ENCODE data around the gene NRXN2. TPM values are rescaled to one million over a fixed set of nuclear protein-coding genes. Genes with fewer than 3 reads are reported as not detected.

NRXN2 gene
- total and polyA plus RNA-seq, 2 of the 13 experiments (the other 11 are each of a cell fraction or from before 2014, with no cell fraction given), result not detected

GRCh38 chr11:64759722-64760719 is 37.0 kb upstream of the NRXN2 start, which contains the start of gene PYGM:
TSS of gene PYGM (minus strand) at chr11:64759974. CDS start at chr11:64759898, 76 bp downstream.
- Histone ChIP-seq H3K4me3 (replicated peaks in 1 of 3; ENCODE audit: insufficient read depth in 1 of 3, low read depth in 2 of 3, low read length in 3 of 3) (peak within 1 kb of the TSS in 1 of 3 experiments; percentile 37; a peak in 3 of 6 replicates), H3K9ac (ENCODE audit: insufficient read depth, low read depth, low read length) (no peak within 1 kb of the TSS), H4K20me1 (ENCODE audit: insufficient read depth, low read length) (peaks cover 29% of the 10 kb centered on the region), H2AFZ (ENCODE audit: low read length) (no peak within 1 kb of the TSS), H3K4me2 (ENCODE audit: low read depth, low read length) (peak within 1 kb of the TSS; percentile 59), H3K27ac (ENCODE audit: extremely low read length, insufficient read depth, low read length) (no peak within 1 kb of the TSS), H3K9me3 (ENCODE audit: low read length) (no peaks in the 10 kb centered on the region), H3K4me1 (ENCODE audit: insufficient read depth, low read length) (peaks cover 35% of the 10 kb centered on the region), H3K27me3 (ENCODE audit: control insufficient read depth in 1 of 2, insufficient read depth in 2 of 2, low read length in 2 of 2) (peaks cover 3 to 12% of the 10 kb centered on the region in 2 experiments; a peak in 3 of 5 replicates), H3K36me3 (replicated peaks in 1 of 2; ENCODE audit: control insufficient read depth in 1 of 2, insufficient read depth in 2 of 2, low read length in 2 of 2) (peaks cover 11 to 23% of the 10 kb centered on the region in 2 experiments), H3K79me2 (ENCODE audit: insufficient read depth, low read length) (no peaks in the 10 kb centered on the region)
- POLR2A ChIA-PET, result interaction anchor here (3.3 kb wide), 1 partner anchor 19 kb away, joined by 24 read pairs; the partner anchor contains the start of gene SF1
- no TSS peak for BruUV-seq (replicated peaks)
- intact Hi-C loops (cut with micrococcal nuclease; ENCODE audit: unreplicated experiment) (no loop called here), in situ Hi-C loops (cut with HindIII; ENCODE audit: extremely low pct_ligation_motif_present, low pct_unique_long_range_greater_than_20kb) (no loop called here)
- 44% methylated on average over 21 of the region's 24 CpGs for WGBS (ENCODE audit: low lambda C conversion rate)
- DNase-seq (ENCODE audit: low spot score) (no peak), ATAC-seq (peak; percentile 56), FAIRE-seq (no peak)
- CTCF ChIA-PET (ENCODE audit: low intra/inter-chr PET ratio, low total read pairs), result no interaction called here
- TF ChIP-seq SNAPC2 (CRISPR knock-in tag; IDR thresholded peaks at IDR 0.05) (no peak), AGO1 (IDR thresholded peaks at IDR 0.05; ENCODE audit: low read depth, low read length, poor library complexity, severe bottlenecking) (peak; percentile 91), ZNF558 (CRISPR knock-in tag; IDR thresholded peaks at IDR 0.05; ENCODE audit: borderline replicate concordance) (no peak), KDM6A (CRISPR knock-in tag; IDR thresholded peaks at IDR 0.05; ENCODE audit: low read depth) (no peak), TBL1XR1 (IDR thresholded peaks at IDR 0.05; ENCODE audit: borderline replicate concordance, low read length, partially characterized antibody) (peak; percentile 18), THAP8 (CRISPR knock-in tag; IDR thresholded peaks at IDR 0.05; ENCODE audit: borderline replicate concordance) (no peak), ZNF891 (CRISPR knock-in tag; IDR thresholded peaks at IDR 0.05) (0 out of 2 replicates have a peak, but pooled peaks have one; percentile 47), POLR2A (IDR thresholded peaks at IDR 0.05; ENCODE audit: insufficient read depth in 1 of 2, low read depth in 2 of 2, low read length in 2 of 2) (0 out of 4 replicates have a peak, but pooled peaks of 1 of the 2 experiments have one; percentile 20), ZNF605 (CRISPR knock-in tag; IDR thresholded peaks at IDR 0.05) (0 out of 2 replicates have a peak, but pooled peaks have one; percentile 1), ZBTB33 (CRISPR knock-in tag; IDR thresholded peaks at IDR 0.05) (peak; percentile 97), ZNF143 (CRISPR knock-in tag; IDR thresholded peaks at IDR 0.05) (peak; percentile 66), MLLT10 (CRISPR knock-in tag; IDR thresholded peaks at IDR 0.05) (no peak), DNMT1 (CRISPR knock-in tag; IDR thresholded peaks at IDR 0.05) (no peak), NFKB2 (CRISPR knock-in tag; IDR thresholded peaks at IDR 0.05; ENCODE audit: borderline replicate concordance) (no peak), HIC2 (CRISPR knock-in tag; IDR thresholded peaks at IDR 0.05; ENCODE audit: low read depth) (no peak), CHD2 (IDR thresholded peaks at IDR 0.05; ENCODE audit: low read depth, low read length) (0 out of 2 replicates have a peak, but pooled peaks have one; percentile 10), PCBP1 (IDR thresholded peaks at IDR 0.05; ENCODE audit: borderline replicate concordance, low read depth, low read length) (0 out of 2 replicates have a peak, but pooled peaks have one; percentile 62), EED (CRISPR knock-in tag; IDR thresholded peaks at IDR 0.05) (0 out of 2 replicates have a peak, but pooled peaks have one; percentile 21), AGO2 (optimal IDR thresholded peaks at IDR 0.05; ENCODE audit: low read depth, low read length) (peak; percentile 63), ZNF484 (CRISPR knock-in tag; IDR thresholded peaks at IDR 0.05; ENCODE audit: borderline replicate concordance, low read depth) (no peak)
